SK-N-MC (cell line): ENCODE results near the gene LTBP1.
A peak's percentile ranks its signal among the peaks of the same experiment; 100 is the strongest.

ENCODE experiments used
- DNase-seq: peaks from one replicate; pipeline ENCODE4 v3.0.0-alpha.2; 2011; ENCODE audit warnings: low read depth, low spot score
- H3K27ac ChIP-seq: fragments of 200-600 bp; sonication (generic); 2 replicates; pipeline ENCODE4 v1.5.1; 2016; ENCODE audit warnings: mixed run types
- H3K36me3 ChIP-seq: fragments of 200-600 bp; sonication (generic); 2 replicates; pipeline ENCODE4 v1.6.1; 2017; ENCODE audit warnings: antibody characterized with exemption, low read length, mixed read lengths; ENCODE audit not compliant: insufficient read depth
- H3K4me3 ChIP-seq: fragments of 200-600 bp; sonication (generic); 2 replicates; pipeline ENCODE4 v1.5.1; 2016
- H3K9ac ChIP-seq: fragments of 200-600 bp; sonication (generic); 2 replicates; pipeline ENCODE4 v1.8.0; 2017; ENCODE audit warnings: mixed run types, mixed read lengths; ENCODE audit not compliant: insufficient read length
- H3K9me3 ChIP-seq: fragments of 200-600 bp; sonication (generic); 2 replicates; pipeline ENCODE4 v1.6.1; 2017; ENCODE audit warnings: low read depth, mild to moderate bottlenecking, antibody characterized with exemption, low read length, moderate library complexity, mixed read lengths
- EZH2 ChIP-seq: fragments of 200-600 bp; sonication (generic); IDR thresholded peaks from one replicate; pipeline ENCODE4 v1.6.1; 2017; ENCODE audit warnings: antibody characterized with exemption
- FOXP2 ChIP-seq: optimal IDR thresholded peaks from 2 replicates; pipeline ENCODE3; 2011; ENCODE audit warnings: mild to moderate bottlenecking, moderate library complexity; ENCODE audit not compliant: insufficient read depth; ENCODE audit errors: extremely low read length, control extremely low read depth
- POLR2AphosphoS5 ChIP-seq: IDR thresholded peaks from 2 replicates; pipeline ENCODE4 v1.6.1; 2012; ENCODE audit warnings: mild to moderate bottlenecking, low read depth, low read length, borderline replicate concordance

The LTBP1 gene

DNA sequence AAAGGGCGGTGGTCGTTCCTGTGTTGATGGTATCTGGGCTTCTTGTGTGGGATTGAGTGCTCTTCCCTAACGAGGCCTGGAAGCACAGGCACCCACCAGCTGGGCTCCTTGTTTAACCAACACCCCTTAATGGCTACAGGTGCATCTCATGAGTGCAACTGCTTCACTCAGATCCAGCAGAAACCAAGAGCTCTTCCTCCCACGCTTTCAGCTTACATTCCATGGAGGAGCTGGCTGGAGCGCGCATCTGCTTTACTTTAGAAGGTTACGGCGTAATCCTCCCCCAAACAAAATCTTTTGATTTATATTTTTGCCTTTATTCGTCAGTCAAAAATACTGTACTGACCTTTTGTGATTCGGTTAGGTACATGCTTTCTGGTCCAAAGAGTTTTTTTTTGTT is 174.7 kb downstream of the LTBP1 start:
- TF ChIP-seq POLR2AphosphoS5 = no peak
- TF ChIP-seq EZH2 = no peak
- no peak for TF ChIP-seq FOXP2
- H3K9me3 ChIP-seq = no peaks in the 10 kb centered on the region
- H3K27ac ChIP-seq = no peak overlapping the region
- no peaks in the 10 kb centered on the region for H3K36me3 ChIP-seq
- DNase-seq = no peak
- H3K9ac ChIP-seq = no peak overlapping the region
- H3K4me3 ChIP-seq = no peak overlapping the region

- TF ChIP-seq EZH2 (no peak), FOXP2 (no peak), POLR2AphosphoS5 (no peak)
- Histone ChIP-seq H3K27ac (no peak overlapping the region), H3K9ac (no peak overlapping the region), H3K9me3 (no peaks in the 10 kb centered on the region), H3K4me3 (no peak overlapping the region), H3K36me3 (no peaks in the 10 kb centered on the region)
- no peak for DNase-seq
Observed at GRCh38 chr2:33121925-33122324, 175.2 kb downstream of the LTBP1 start.

DNA sequence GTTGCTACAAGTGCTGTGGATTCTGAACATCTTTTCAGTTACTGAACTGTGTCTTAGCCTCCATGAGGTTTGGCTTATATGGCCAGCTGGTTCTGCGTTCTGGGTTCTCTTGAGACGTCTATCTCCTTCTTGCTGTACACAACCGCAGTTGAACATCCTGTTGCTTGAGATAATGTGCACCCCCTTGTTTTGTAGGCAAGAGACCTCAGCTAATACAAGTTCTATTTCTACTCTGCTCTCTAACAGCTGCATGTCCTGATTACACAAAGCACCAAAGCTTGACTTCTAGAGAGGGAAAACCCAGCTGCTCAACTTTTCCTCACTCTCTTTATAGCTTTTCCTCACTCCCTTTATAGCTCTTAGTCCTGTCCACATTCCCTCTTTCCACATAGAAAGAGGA is 176.0 kb downstream of the LTBP1 start:
- H3K9ac ChIP-seq = no peak overlapping the region
- TF ChIP-seq POLR2AphosphoS5 = no peak
- no peak for TF ChIP-seq FOXP2
- no peak for TF ChIP-seq EZH2

GRCh38 chr2:33123216-33123615 is 176.5 kb downstream of the LTBP1 start:
- no peak overlapping the region for H3K4me3 ChIP-seq
- H3K36me3 ChIP-seq = no peaks in the 10 kb centered on the region
- H3K9me3 ChIP-seq = no peaks in the 10 kb centered on the region
- DNase-seq = no peak
- no peak overlapping the region for H3K9ac ChIP-seq
- TF ChIP-seq FOXP2 (no peak), POLR2AphosphoS5 (no peak), EZH2 (no peak)
- H3K27ac ChIP-seq = no peak overlapping the region

More for the DNA sequence above, 176.0 kb downstream of the LTBP1 start:
- DNase-seq = no peak
- no peak overlapping the region for H3K27ac ChIP-seq
- H3K4me3 ChIP-seq = no peak overlapping the region
- no peaks in the 10 kb centered on the region for H3K36me3 ChIP-seq
- H3K9me3 ChIP-seq = no peaks in the 10 kb centered on the region

GRCh38 chr2:33126552-33126951 is 179.8 kb downstream of the LTBP1 start:
- H3K27ac ChIP-seq = no peak overlapping the region; the same call in 1 of the 2 replicates
- H3K9ac ChIP-seq = no peak overlapping the region
- H3K9me3 ChIP-seq = no peaks in the 10 kb centered on the region
- no peak overlapping the region for H3K4me3 ChIP-seq
- no peaks in the 10 kb centered on the region for H3K36me3 ChIP-seq
- no peak for TF ChIP-seq POLR2AphosphoS5
- no peak for DNase-seq

GRCh38 chr2:33126958-33127357 is 180.2 kb downstream of the LTBP1 start:
- H3K4me3 ChIP-seq = peak overlapping the region; percentile 12; the same call in 1 of the 2 replicates
- peak; percentile 20 for DNase-seq
- H3K36me3 ChIP-seq = no peaks in the 10 kb centered on the region
- peak overlapping the region; percentile 49; the same call in 1 of the 2 replicates for H3K27ac ChIP-seq
- no peaks in the 10 kb centered on the region for H3K9me3 ChIP-seq
- TF ChIP-seq POLR2AphosphoS5 = no peak
- TF ChIP-seq FOXP2 = no peak
- no peak for TF ChIP-seq EZH2
- no peak overlapping the region for H3K9ac ChIP-seq

DNA sequence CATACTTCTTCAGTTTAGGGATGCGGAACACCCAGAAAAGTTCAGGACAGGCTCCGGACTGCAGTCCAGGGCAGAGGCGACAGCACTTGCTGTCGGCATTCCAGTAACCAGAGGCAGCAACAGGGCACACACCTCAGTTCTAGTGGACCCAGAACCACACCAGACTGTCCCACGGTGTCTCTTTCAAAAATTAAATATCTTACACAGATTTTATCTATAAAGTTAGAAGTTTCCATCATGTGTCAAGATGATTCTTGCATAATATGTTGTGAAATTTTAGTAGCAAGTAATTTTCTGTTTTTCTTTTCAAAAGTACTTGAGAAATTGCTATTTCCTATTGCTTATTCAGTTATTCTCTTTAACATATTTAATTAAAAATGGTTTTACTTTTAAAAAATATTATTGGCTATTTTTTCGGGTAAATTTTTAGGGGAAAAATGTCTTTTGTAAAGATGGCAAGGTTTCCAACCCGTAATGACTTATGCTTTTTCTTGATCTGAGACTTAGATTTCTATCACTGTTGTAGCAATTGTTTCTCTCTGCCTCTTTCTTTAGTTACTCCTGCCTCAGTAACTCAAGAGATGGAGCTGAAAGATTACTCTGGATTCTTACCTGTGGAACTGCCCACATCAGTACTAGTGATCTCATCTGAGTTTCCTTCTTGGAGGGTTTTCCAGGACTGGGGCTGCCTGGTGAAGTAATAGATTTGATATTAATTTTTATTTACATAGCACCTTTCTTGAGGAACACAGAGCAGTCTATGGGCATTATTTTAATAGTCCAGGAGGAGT is 182.7 kb downstream of the LTBP1 start:
- Histone ChIP-seq H3K4me3 (no peak overlapping the region), H3K36me3 (no peaks in the 10 kb centered on the region), H3K27ac (no peak overlapping the region), H3K9ac (no peak overlapping the region), H3K9me3 (no peaks in the 10 kb centered on the region)
- TF ChIP-seq FOXP2 (no peak), POLR2AphosphoS5 (no peak), EZH2 (no peak)
- no peak for DNase-seq

- H3K36me3 ChIP-seq = no peaks in the 10 kb centered on the region
- H3K27ac ChIP-seq = no peak overlapping the region
- TF ChIP-seq POLR2AphosphoS5 (no peak), EZH2 (no peak), FOXP2 (no peak)
- H3K9me3 ChIP-seq = no peaks in the 10 kb centered on the region
- no peak overlapping the region for H3K9ac ChIP-seq
- no peak for DNase-seq
- no peak overlapping the region for H3K4me3 ChIP-seq
Observed at GRCh38 chr2:33130054-33130447, 183.3 kb downstream of the LTBP1 start.

- Histone ChIP-seq H3K36me3 (no peaks in the 10 kb centered on the region), H3K4me3 (no peak overlapping the region), H3K9me3 (no peaks in the 10 kb centered on the region), H3K9ac (no peak overlapping the region), H3K27ac (no peak overlapping the region)
- TF ChIP-seq EZH2 (no peak), FOXP2 (no peak), POLR2AphosphoS5 (no peak)
- no peak for DNase-seq
Observed at GRCh38 chr2:33130544-33130943, 183.8 kb downstream of the LTBP1 start.
